Vagina (tissue), 2 donors: ENCODE results near the gene CRY1. TPM values are rescaled to one million over a fixed set of nuclear protein-coding genes. Genes with fewer than 3 reads are reported as not detected.

ENCODE experiments used
- DNase-seq, 2 donors: peaks; one replicate each; pipeline ENCODE4 v3.0.0-alpha.2; 2017; ENCODE audit errors: extremely low spot score in 2 of 2
- H3K27ac ChIP-seq: fragments of 200-600 bp; sonication (generic); one replicate; pipeline ENCODE4 v1.5.1; 2019
- H3K27me3 ChIP-seq: fragments of 200-600 bp; sonication (generic); one replicate; pipeline ENCODE4 v1.5.1; 2019
- H3K36me3 ChIP-seq, 2 donors: fragments of 200-600 bp; sonication (generic); one replicate each; pipeline ENCODE4 v1.5.1; 2017 to 2019
- H3K4me1 ChIP-seq: fragments of 200-600 bp; sonication (generic); one replicate; pipeline ENCODE4 v1.5.1; 2019
- H3K4me3 ChIP-seq, 2 donors: fragments of 200-600 bp; sonication (generic); 1 replicate in 1 of 2; 2 replicates in 1 of 2; pipeline ENCODE4 v1.5.1; 2016 to 2019
- H3K9me3 ChIP-seq: fragments of 200-600 bp; sonication (generic); one replicate; pipeline ENCODE4 v1.5.1; 2019
- POLR2A ChIP-seq, 2 donors: fragments of 450-650 bp; IDR thresholded peaks; one replicate each; pipeline ENCODE4 v1.6.1; 2017; ENCODE audit warnings: antibody characterized with exemption in 2 of 2, mild to moderate bottlenecking in 2 of 2, moderate library complexity in 2 of 2
- POLR2AphosphoS5 ChIP-seq, 2 donors: sonication (generic); formaldehyde crosslinking; IDR thresholded peaks; one replicate each; pipeline ENCODE4 v1.9.0; 2017; ENCODE audit warnings: antibody characterized with exemption in 2 of 2, mild to moderate bottlenecking in 2 of 2, low read depth in 1 of 2; ENCODE audit not compliant: insufficient read depth in 1 of 2
- intact Hi-C: fragments of 100-400 bp; cut with DNase I; formaldehyde crosslinking; loops from one replicate; pipeline ENCODE4 v1.15.1; 2023
- total RNA-seq: library from RNA; depleted of rRNA; stranded (reverse); fragments of >200 nt; gene quantifications from one replicate; pipeline ENCODE4 v1.2.3, GENCODE V29; 2016
- TF ChIP-seq, protein P1 (sequence below), 3 experiments: fragments of 450-650 bp in 2 of 3; fragments of 200-600 bp in 1 of 3; sonication (generic) in 1 of 3; IDR thresholded peaks; one replicate each; pipeline ENCODE4 v1.5.1; 2017 to 2019; ENCODE audit warnings: antibody characterized with exemption in 3 of 3, mild to moderate bottlenecking in 2 of 3, moderate library complexity in 2 of 3

CRY1 gene
- total RNA-seq, 1 donor from 2014 or later, result 18.7 TPM

DNA sequence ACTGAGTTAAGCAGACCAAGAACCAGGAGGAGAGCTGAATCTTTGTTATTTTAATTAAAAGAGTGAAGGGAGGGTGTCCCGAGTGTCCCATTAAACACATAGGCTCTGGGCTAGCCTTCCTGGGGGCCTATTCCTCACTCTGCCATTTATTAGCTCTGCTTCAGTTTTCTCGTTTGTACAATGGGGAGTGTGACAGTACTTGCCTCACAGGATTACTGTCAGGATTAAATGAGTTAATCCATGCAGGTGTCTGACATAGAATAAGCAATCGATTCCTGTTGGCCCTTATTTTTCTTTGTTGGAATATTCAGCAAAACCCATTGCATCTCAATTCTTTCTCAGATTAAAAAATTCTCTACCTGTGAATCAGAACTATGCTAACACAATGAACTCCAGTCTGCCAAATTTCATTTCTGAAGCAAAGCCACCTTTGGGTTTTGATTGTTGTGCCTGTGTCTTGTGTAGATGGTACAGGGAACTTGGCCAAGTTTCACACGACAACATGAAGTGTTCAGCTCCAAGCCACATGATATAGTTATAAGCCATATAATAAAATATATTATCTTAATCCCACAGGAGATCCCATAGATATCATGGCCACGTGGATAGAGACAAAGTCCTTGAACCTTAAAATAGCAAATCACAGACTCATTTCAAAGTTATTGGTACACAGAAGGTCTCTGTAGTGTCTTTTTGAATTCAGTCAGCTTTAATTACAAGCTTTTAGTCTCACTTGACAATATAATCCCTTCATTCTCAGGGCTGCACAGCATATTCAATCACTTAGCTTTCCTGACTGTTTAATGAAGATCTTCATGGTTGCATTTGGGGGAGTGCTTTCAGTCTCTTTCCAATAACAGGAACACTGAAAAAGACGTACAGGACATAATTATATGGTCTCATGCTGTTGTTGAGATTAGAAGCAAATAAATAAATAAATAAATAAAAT lies 34.4 kb upstream of the CRY1 start:
- Histone ChIP-seq H3K36me3 (no peaks in the 10 kb centered on the region), H3K27ac (no peak overlapping the region), H3K9me3 (no peaks in the 10 kb centered on the region), H3K4me3 (no peak overlapping the region), H3K27me3 (no peaks in the 10 kb centered on the region), H3K4me1 (no peaks in the 10 kb centered on the region)
- DNase-seq, result no peak
- no peak for TF ChIP-seq POLR2A (IDR thresholded peaks at IDR 0.05)
- TF ChIP-seq, protein P1, sequence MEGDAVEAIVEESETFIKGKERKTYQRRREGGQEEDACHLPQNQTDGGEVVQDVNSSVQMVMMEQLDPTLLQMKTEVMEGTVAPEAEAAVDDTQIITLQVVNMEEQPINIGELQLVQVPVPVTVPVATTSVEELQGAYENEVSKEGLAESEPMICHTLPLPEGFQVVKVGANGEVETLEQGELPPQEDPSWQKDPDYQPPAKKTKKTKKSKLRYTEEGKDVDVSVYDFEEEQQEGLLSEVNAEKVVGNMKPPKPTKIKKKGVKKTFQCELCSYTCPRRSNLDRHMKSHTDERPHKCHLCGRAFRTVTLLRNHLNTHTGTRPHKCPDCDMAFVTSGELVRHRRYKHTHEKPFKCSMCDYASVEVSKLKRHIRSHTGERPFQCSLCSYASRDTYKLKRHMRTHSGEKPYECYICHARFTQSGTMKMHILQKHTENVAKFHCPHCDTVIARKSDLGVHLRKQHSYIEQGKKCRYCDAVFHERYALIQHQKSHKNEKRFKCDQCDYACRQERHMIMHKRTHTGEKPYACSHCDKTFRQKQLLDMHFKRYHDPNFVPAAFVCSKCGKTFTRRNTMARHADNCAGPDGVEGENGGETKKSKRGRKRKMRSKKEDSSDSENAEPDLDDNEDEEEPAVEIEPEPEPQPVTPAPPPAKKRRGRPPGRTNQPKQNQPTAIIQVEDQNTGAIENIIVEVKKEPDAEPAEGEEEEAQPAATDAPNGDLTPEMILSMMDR (IDR thresholded peaks at IDR 0.05), result no peak
- no peak for TF ChIP-seq POLR2AphosphoS5 (IDR thresholded peaks at IDR 0.05; ENCODE audit: insufficient read depth in 1 of 2, low read depth in 1 of 2)
- intact Hi-C loops, result no loop called here

DNA sequence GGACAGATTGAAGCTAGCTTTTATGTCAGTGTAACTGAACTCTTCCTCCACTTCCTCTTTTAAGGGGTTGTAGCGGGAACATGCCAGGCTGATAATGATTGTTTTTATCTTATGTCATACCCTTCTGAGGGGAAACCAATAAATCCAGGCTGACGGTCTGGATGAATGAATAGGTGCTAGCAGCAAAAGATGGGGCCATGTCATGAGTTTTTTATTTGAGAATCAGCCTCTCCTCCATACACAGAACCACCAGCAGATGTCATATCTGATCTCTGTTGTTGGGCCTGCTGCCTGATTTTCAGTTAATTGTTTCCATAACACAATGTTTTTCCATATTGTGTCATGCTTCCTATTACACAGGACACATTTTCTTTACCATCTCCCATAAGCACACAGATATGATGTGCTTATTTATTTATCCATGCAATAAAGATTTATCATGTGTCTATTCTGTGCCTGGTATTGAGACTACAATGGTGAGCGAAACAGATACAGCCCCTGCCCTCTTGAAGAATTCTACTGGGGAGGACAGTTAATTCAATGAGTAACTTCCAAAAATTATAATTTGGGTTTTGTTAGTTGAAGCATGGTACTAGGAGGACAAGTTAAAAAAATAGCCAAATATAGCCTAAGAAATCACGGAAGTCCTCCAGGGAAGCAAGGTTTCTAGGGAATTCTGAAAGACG lies 33.6 kb upstream of the CRY1 start:
- TF ChIP-seq, protein P1 (IDR thresholded peaks at IDR 0.05), result no peak
- TF ChIP-seq POLR2A (IDR thresholded peaks at IDR 0.05) (no peak), POLR2AphosphoS5 (IDR thresholded peaks at IDR 0.05; ENCODE audit: insufficient read depth in 1 of 2, low read depth in 1 of 2) (no peak)
- intact Hi-C loops, result no loop called here
- no peaks in the 10 kb centered on the region for H3K9me3 ChIP-seq
- no peak for DNase-seq
- no peaks in the 10 kb centered on the region for H3K4me1 ChIP-seq
- H3K27me3 ChIP-seq, result no peaks in the 10 kb centered on the region
- no peak overlapping the region for H3K4me3 ChIP-seq
- no peak overlapping the region for H3K27ac ChIP-seq
- no peaks in the 10 kb centered on the region for H3K36me3 ChIP-seq

DNA sequence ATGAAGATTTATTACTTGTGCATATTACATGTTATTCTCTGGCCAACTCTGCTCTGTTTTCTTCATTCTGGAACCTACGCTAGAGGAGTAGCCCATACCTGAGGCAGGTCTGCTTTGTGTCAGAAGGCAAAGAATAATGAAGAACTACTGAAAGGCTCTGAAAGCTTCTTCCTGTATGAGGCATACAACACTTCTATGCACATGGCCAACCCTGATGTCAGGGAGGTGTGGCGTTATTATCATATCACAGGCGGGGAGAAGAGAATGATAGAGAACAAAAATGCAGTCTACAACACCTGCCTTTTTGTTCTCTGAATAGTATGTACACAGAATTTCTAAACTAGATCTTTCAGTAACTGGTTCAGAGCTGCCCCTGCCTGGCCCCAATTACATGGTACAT lies 32.5 kb upstream of the CRY1 start:
- H3K36me3 ChIP-seq, result no peaks in the 10 kb centered on the region
- DNase-seq, result no peak
- H3K4me1 ChIP-seq, result no peaks in the 10 kb centered on the region
- no peaks in the 10 kb centered on the region for H3K9me3 ChIP-seq
- no peak overlapping the region for H3K4me3 ChIP-seq
- TF ChIP-seq POLR2AphosphoS5 (IDR thresholded peaks at IDR 0.05; ENCODE audit: insufficient read depth in 1 of 2, low read depth in 1 of 2), result no peak
- TF ChIP-seq POLR2A (IDR thresholded peaks at IDR 0.05), result no peak
- H3K27ac ChIP-seq, result no peak overlapping the region
- no peaks in the 10 kb centered on the region for H3K27me3 ChIP-seq
- intact Hi-C loops, result no loop called here

DNA sequence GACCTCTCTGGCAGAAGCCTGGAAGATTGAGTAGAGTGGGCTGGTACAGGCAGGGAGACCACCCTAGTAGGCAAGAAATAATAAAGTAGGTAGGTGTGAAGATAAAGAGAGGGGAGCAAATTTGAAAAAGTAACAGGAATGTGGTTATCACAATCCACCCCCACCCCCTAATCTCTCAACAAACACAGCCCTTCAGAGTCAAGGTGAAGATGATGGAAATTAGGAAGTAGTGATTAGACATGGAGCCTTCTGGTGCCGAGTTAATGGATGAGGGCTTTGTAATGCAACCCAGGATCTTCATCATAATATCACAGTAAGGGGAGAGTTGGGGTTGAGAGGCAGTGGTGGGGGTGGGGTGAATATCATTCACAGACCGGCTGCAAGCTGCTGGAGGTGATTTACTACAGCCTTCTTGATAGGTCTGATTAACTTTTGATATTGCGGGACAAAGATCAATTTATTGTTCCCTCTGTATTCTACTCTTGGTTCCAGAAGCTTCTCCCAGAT lies 29.2 kb upstream of the CRY1 start:
- Histone ChIP-seq H3K27me3 (no peaks in the 10 kb centered on the region), H3K36me3 (no peaks in the 10 kb centered on the region), H3K27ac (no peak overlapping the region), H3K4me3 (no peak overlapping the region), H3K9me3 (no peaks in the 10 kb centered on the region), H3K4me1 (no peaks in the 10 kb centered on the region)
- TF ChIP-seq, protein P1 (IDR thresholded peaks at IDR 0.05), result no peak
- TF ChIP-seq POLR2A (IDR thresholded peaks at IDR 0.05) (no peak), POLR2AphosphoS5 (IDR thresholded peaks at IDR 0.05; ENCODE audit: insufficient read depth in 1 of 2, low read depth in 1 of 2) (no peak)
- no peak for DNase-seq
- intact Hi-C loops, result no loop called here

DNA sequence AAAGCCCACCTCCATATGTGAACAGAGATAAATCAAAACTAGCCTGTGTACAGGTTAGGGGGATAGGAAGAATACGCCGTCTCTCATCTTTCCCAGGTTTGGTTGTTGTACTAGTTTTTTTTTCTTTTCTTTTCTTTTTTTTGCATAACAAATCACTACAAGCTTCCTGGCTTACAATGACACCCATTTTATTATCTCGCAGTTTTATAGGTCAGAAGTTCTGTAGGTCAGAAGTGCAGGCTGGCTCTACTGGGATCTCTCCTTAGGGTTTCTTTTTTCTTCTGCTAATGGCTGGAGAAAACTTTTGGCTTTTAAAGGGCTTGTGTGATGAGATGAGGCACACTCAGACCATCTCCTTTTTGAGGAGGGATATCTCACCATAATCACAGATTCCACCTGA lies 25.7 kb upstream of the CRY1 start:
- no peak for DNase-seq
- no peaks in the 10 kb centered on the region for H3K4me1 ChIP-seq
- no peak overlapping the region for H3K27ac ChIP-seq
- no peaks in the 10 kb centered on the region for H3K27me3 ChIP-seq
- H3K9me3 ChIP-seq, result no peaks in the 10 kb centered on the region
- intact Hi-C loops, result no loop called here
- H3K36me3 ChIP-seq, result no peaks in the 10 kb centered on the region
- no peak overlapping the region for H3K4me3 ChIP-seq
- TF ChIP-seq, protein P1 (IDR thresholded peaks at IDR 0.05), result no peak
- TF ChIP-seq POLR2AphosphoS5 (IDR thresholded peaks at IDR 0.05; ENCODE audit: insufficient read depth in 1 of 2, low read depth in 1 of 2), result no peak
- no peak for TF ChIP-seq POLR2A (IDR thresholded peaks at IDR 0.05)
